IMR-90 (cell line): ENCODE data around the gene OR13C8. TPM values are rescaled to one million over a fixed set of nuclear protein-coding genes. Genes with fewer than 3 reads are reported as not detected.

ENCODE experiments used
- ATAC-seq: fragments of 200-7000 bp; cut with Tn5 transposase; 2 replicates; pipeline ENCODE4 v1.9.1; 2020; ENCODE audit warnings: low read depth, mild to moderate bottlenecking, moderate library complexity
- BruUV-seq: library from RNA; stranded (reverse); fragments of 400-500 nt; replicated peaks from 2 replicates; lab custom pipeline; 2021; lab: Mats Ljungman, UMichigan
- CTCF ChIA-PET: fragments of 300-600 bp; formaldehyde crosslinking; extraction: SDS; loops from one replicate; lab custom pipeline; 2021; ENCODE audit warnings: antibody characterized with exemption; lab: Yijun Ruan, JAX
- POLR2A ChIA-PET: fragments of 300-600 bp; sonication (Branson Sonifier 250); formaldehyde crosslinking; loops from one replicate; lab custom pipeline; 2022; ENCODE audit warnings: antibody characterized with exemption; ENCODE audit not compliant: unreplicated experiment; lab: Charles Lee
- DNase-seq: peaks from one replicate; pipeline ENCODE4 v3.0.0; 2013
- H2AFZ ChIP-seq: replicated peaks from 2 replicates; pipeline ENCODE3; 2013; ENCODE audit warnings: low read length, mild to moderate bottlenecking; ENCODE audit not compliant: poor library complexity
- H2AK5ac ChIP-seq: 2 replicates; pipeline ENCODE4 v1.6.1; 2013; ENCODE audit warnings: low read depth, low read length, inconsistent platforms
- H2AK9ac ChIP-seq: replicated peaks from 2 replicates; pipeline ENCODE3; 2013; ENCODE audit warnings: mild to moderate bottlenecking, low read depth, low read length, moderate library complexity; ENCODE audit not compliant: poor library complexity
- H2BK120ac ChIP-seq: 2 replicates; pipeline ENCODE4 v1.6.1; 2013; ENCODE audit warnings: low read depth, low read length, inconsistent platforms
- H2BK15ac ChIP-seq: 3 replicates; pipeline ENCODE4 v1.6.1; 2013; ENCODE audit warnings: low read depth, low read length, inconsistent platforms
- H2BK20ac ChIP-seq: 2 replicates; pipeline ENCODE4 v1.6.1; 2013; ENCODE audit warnings: low read depth, mild to moderate bottlenecking, inconsistent platforms, low read length, moderate library complexity
- H2BK5ac ChIP-seq: 2 replicates; pipeline ENCODE4 v1.6.1; 2013; ENCODE audit warnings: mild to moderate bottlenecking, low read depth, low read length, inconsistent platforms; ENCODE audit not compliant: poor library complexity, severe bottlenecking
- H3K14ac ChIP-seq: replicated peaks from 2 replicates; pipeline ENCODE4 v1.6.1; 2013; ENCODE audit warnings: low read depth, low read length, inconsistent platforms
- H3K18ac ChIP-seq: 2 replicates; pipeline ENCODE4 v1.6.1; 2013; ENCODE audit warnings: low read depth, low read length, control low read depth
- H3K23ac ChIP-seq: 2 replicates; pipeline ENCODE4 v1.6.1; 2013; ENCODE audit warnings: low read depth, low read length, inconsistent platforms
- H3K27ac ChIP-seq: 2 replicates; pipeline ENCODE4 v1.5.1; 2013; ENCODE audit warnings: mild to moderate bottlenecking, control low read depth, low read length; ENCODE audit not compliant: insufficient read depth
- H3K27me3 ChIP-seq: 2 replicates; pipeline ENCODE4 v1.6.1; 2013; ENCODE audit warnings: low read length; ENCODE audit not compliant: control insufficient read depth, insufficient read depth
- H3K36me3 ChIP-seq: 2 replicates; pipeline ENCODE4 v1.6.1; 2013; ENCODE audit warnings: low read length, mixed read lengths; ENCODE audit not compliant: control insufficient read depth, insufficient read depth
- H3K4ac ChIP-seq: 2 replicates; pipeline ENCODE4 v1.6.1; 2013; ENCODE audit warnings: low read depth, low read length, inconsistent platforms
- H3K4me1 ChIP-seq: 2 replicates; pipeline ENCODE4 v1.6.1; 2013; ENCODE audit warnings: low read length, mixed read lengths; ENCODE audit not compliant: control insufficient read depth, insufficient read depth
- H3K4me2 ChIP-seq: 2 replicates; pipeline ENCODE4 v1.6.1; 2013; ENCODE audit warnings: low read depth, mild to moderate bottlenecking, control low read depth, low read length, moderate library complexity
- H3K4me3 ChIP-seq: 2 replicates; pipeline ENCODE4 v1.5.1; 2013; ENCODE audit warnings: low read depth, mild to moderate bottlenecking, control low read depth, low read length, moderate library complexity; ENCODE audit not compliant: insufficient read depth
- H3K56ac ChIP-seq: 2 replicates; pipeline ENCODE4 v1.6.1; 2013; ENCODE audit warnings: low read length, inconsistent platforms; ENCODE audit not compliant: insufficient read depth; ENCODE audit errors: extremely low read depth
- H3K79me1 ChIP-seq, 2 experiments: 2 replicates each; pipeline ENCODE4 v1.6.1; 2013; ENCODE audit warnings: low read length in 2 of 2, inconsistent platforms in 1 of 2, low read depth in 1 of 2
- H3K9ac ChIP-seq: 2 replicates; pipeline ENCODE4 v1.6.1; 2013; ENCODE audit warnings: low read depth, low read length, control low read depth
- H3K9me1 ChIP-seq: 2 replicates; pipeline ENCODE4 v1.6.1; 2013; ENCODE audit warnings: low read length, inconsistent platforms; ENCODE audit not compliant: insufficient read depth
- H3K9me3 ChIP-seq: 2 replicates; pipeline ENCODE4 v1.6.1; 2013; ENCODE audit warnings: low read length; ENCODE audit not compliant: control insufficient read depth, insufficient read depth
- H4K20me1 ChIP-seq: 2 replicates; pipeline ENCODE4 v1.6.1; 2013; ENCODE audit warnings: low read length, inconsistent platforms; ENCODE audit not compliant: insufficient read depth
- H4K5ac ChIP-seq: 2 replicates; pipeline ENCODE4 v1.6.1; 2013; ENCODE audit warnings: mild to moderate bottlenecking, low read depth, low read length, control low read depth
- H4K8ac ChIP-seq, 2 experiments: 2 replicates each; pipeline ENCODE4 v1.6.1; 2013; ENCODE audit warnings: low read depth in 2 of 2, low read length in 2 of 2, control low read depth in 1 of 2, inconsistent platforms in 1 of 2
- H4K91ac ChIP-seq: 2 replicates; pipeline ENCODE4 v1.6.1; 2013; ENCODE audit warnings: low read depth, low read length, inconsistent platforms; ENCODE audit not compliant: insufficient read depth
- BHLHE40 ChIP-seq: fragments of 150-350 bp; IDR thresholded peaks from 2 replicates; pipeline ENCODE4 v1.6.1; 2016; ENCODE audit warnings: mild to moderate bottlenecking, low read depth, low read length
- CEBPB ChIP-seq: IDR thresholded peaks from 2 replicates; pipeline ENCODE4 v1.6.1; 2012; ENCODE audit warnings: low read depth, low read length, improper control_type of control experiment
- CHD1 ChIP-seq: IDR thresholded peaks from 2 replicates; pipeline ENCODE4 v1.6.1; 2012; ENCODE audit warnings: low read depth, low read length, improper control_type of control experiment
- CTCF ChIP-seq: conservative IDR thresholded peaks from 2 replicates; pipeline ENCODE4 v1.5.1; 2012; ENCODE audit warnings: mild to moderate bottlenecking, low read depth, low read length, improper control_type of control experiment
- FOS ChIP-seq: fragments of 150-350 bp; IDR thresholded peaks from 2 replicates; pipeline ENCODE4 v1.6.1; 2016; ENCODE audit warnings: low read depth, low read length
- MAZ ChIP-seq: IDR thresholded peaks from 2 replicates; pipeline ENCODE4 v1.6.1; 2012; ENCODE audit warnings: low read depth, mild to moderate bottlenecking, low read length, improper control_type of control experiment, moderate library complexity, borderline replicate concordance
- MXI1 ChIP-seq: IDR thresholded peaks from 2 replicates; pipeline ENCODE4 v1.6.1; 2012; ENCODE audit warnings: low read depth, mild to moderate bottlenecking, low read length, moderate library complexity, borderline replicate concordance
- NFE2L2 ChIP-seq: fragments of 150-350 bp; IDR thresholded peaks from 2 replicates; pipeline ENCODE4 v1.6.1; 2016; ENCODE audit warnings: low read depth, mild to moderate bottlenecking, low read length
- RAD21 ChIP-seq: IDR thresholded peaks from 2 replicates; pipeline ENCODE4 v1.6.1; 2012; ENCODE audit warnings: low read length, improper control_type of control experiment
- RCOR1 ChIP-seq: IDR thresholded peaks from 2 replicates; pipeline ENCODE4 v1.6.1; 2012; ENCODE audit warnings: mild to moderate bottlenecking, low read length, improper control_type of control experiment; ENCODE audit not compliant: insufficient replicate concordance
- RFX5 ChIP-seq: IDR thresholded peaks from 2 replicates; pipeline ENCODE4 v1.8.0; 2012; ENCODE audit warnings: low read depth, mild to moderate bottlenecking, low read length, moderate library complexity
- WGBS, 2 experiments: methylation state at CpG; one replicate each; pipeline versions ENCODE4 v1.1.5 to v1.1.7; 2013; ENCODE audit warnings: missing lambda C conversion rate in 2 of 2; ENCODE audit not compliant: insufficient read length in 1 of 2; ENCODE audit errors: extremely low coverage in 2 of 2; 5-methylcytosine and 5-hydroxymethylcytosine counted together
- dilution Hi-C: fragments of 300-500 bp; cut with HindIII; formaldehyde crosslinking; loops from one replicate; pipeline ENCODE4 v1.14.3; 2018; ENCODE audit warnings: low sequenced_read_pairs; ENCODE audit not compliant: unreplicated experiment
- in situ Hi-C: fragments of 300-500 bp; cut with MboI; formaldehyde crosslinking; loops from 3 replicates; pipeline ENCODE4 v1.14.3; 2019; ENCODE audit warnings: low sequenced_read_pairs, inconsistent platforms, mixed read lengths
- intact Hi-C: fragments of 100-400 bp; cut with micrococcal nuclease; formaldehyde crosslinking; loops from 2 replicates; pipeline ENCODE4 v1.10.0; 2022
- polyA plus RNA-seq, 3 experiments: library from polyadenylated mRNA; depleted of rRNA; stranded (reverse); fragments of >200 nt; gene quantifications; 2 replicates each; pipeline ENCODE4 v1.2.3, GENCODE V29; 2012; ENCODE audit warnings: low replicate concordance in 1 of 3
- total RNA-seq: library from RNA; depleted of rRNA; stranded (reverse); fragments of >200 nt; gene quantifications from 2 replicates; pipeline ENCODE4 v1.2.3, GENCODE V29; 2012
- TF ChIP-seq, protein P1 (sequence below): fragments of 150-350 bp; IDR thresholded peaks from 2 replicates; pipeline ENCODE4 v1.6.1; 2017; ENCODE audit warnings: mild to moderate bottlenecking, antibody characterized with exemption, low read length, low read depth

Gene OR13C8
- total and polyA plus RNA-seq, 2 of the 4 experiments (the other 2 are of a cell fraction) = not detected

- dilution Hi-C loops (no loop called here), in situ Hi-C loops (no loop called here), intact Hi-C loops (no loop called here)
- Histone ChIP-seq H3K14ac (no peak overlapping the region), H3K9me3 (peaks cover 3% of the 10 kb centered on the region; the same call in 1 of the 2 replicates), H3K4me1 (no peaks in the 10 kb centered on the region), H2AK9ac (no peak overlapping the region), H2BK20ac (no peak overlapping the region), H3K4me3 (no peak overlapping the region), H3K23ac (no peak overlapping the region), H3K9me1 (no peaks in the 10 kb centered on the region), H3K27me3 (no peaks in the 10 kb centered on the region), H3K36me3 (no peaks in the 10 kb centered on the region), H4K20me1 (no peaks in the 10 kb centered on the region), H3K56ac (no peak overlapping the region), H4K91ac (no peak overlapping the region), H3K4ac (no peak overlapping the region), H2BK120ac (no peak overlapping the region), H3K79me1 (no peaks in the 10 kb centered on the region), H3K9ac (no peak overlapping the region), H3K4me2 (no peak overlapping the region), H2AK5ac (no peak overlapping the region), H2AFZ (no peak overlapping the region), H4K5ac (no peak overlapping the region), H2BK5ac (no peak overlapping the region), H4K8ac (no peak overlapping the region), H3K27ac (no peak overlapping the region), H3K18ac (no peak overlapping the region), H2BK15ac (no peak overlapping the region)
- ATAC-seq = no peak
- WGBS, 2 experiments = no CpG with 5 or more reads among the region's 1 CpG
- no peak for TF ChIP-seq MXI1
- TF ChIP-seq RFX5 = no peak
- TF ChIP-seq FOS = no peak
- TF ChIP-seq BHLHE40 = no peak
- TF ChIP-seq CHD1 = no peak
- no peak for TF ChIP-seq MAZ
- no peak for TF ChIP-seq NFE2L2
- TF ChIP-seq RAD21 = no peak
- no peak for TF ChIP-seq CTCF
- TF ChIP-seq RCOR1 = no peak
- no peak for TF ChIP-seq CEBPB
- TF ChIP-seq, protein P1, sequence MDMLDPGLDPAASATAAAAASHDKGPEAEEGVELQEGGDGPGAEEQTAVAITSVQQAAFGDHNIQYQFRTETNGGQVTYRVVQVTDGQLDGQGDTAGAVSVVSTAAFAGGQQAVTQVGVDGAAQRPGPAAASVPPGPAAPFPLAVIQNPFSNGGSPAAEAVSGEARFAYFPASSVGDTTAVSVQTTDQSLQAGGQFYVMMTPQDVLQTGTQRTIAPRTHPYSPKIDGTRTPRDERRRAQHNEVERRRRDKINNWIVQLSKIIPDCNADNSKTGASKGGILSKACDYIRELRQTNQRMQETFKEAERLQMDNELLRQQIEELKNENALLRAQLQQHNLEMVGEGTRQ = no peak
- CTCF ChIA-PET = no interaction called here
- POLR2A ChIA-PET = no interaction called here
- DNase-seq = no peak
- BruUV-seq = no TSS peak
These were observed 15.7 kb upstream of the OR13C8 start for GRCh38 chr9:104553261-104553660.
